K562 (cell line): ENCODE results near the gene RGS6. TPM values are rescaled to one million over a fixed set of nuclear protein-coding genes. Genes with fewer than 3 reads are reported as not detected.

ENCODE experiments used
- ATAC-seq: fragments of 200-7000 bp; cut with Tn5 transposase; 3 replicates; pipeline ENCODE4 v1.9.1; 2020; ENCODE audit warnings: moderate library complexity
- BruUV-seq: library from RNA; stranded (reverse); fragments of 400-500 nt; replicated peaks from 2 replicates; lab custom pipeline; 2021; lab: Mats Ljungman, UMichigan
- CTCF ChIA-PET: fragments of 300-600 bp; formaldehyde crosslinking; extraction: SDS; loops from one replicate; lab custom pipeline; 2021; ENCODE audit warnings: low intra/inter-chr PET ratio; lab: Yijun Ruan, JAX
- POLR2A ChIA-PET: fragments of 300-600, 350-650 bp; sonication (Branson Sonifier 250); formaldehyde crosslinking; extraction: SDS; loops from one replicate; lab custom pipeline; 2021; ENCODE audit warnings: antibody characterized with exemption, inconsistent platforms; lab: Yijun Ruan, JAX
- DNase-seq, 4 experiments: peaks; one replicate each; pipeline versions ENCODE4 v3.0.0 to v3.0.0-alpha.2; 2011 to 2018; ENCODE audit warnings: low spot score in 3 of 4, mixed read lengths in 3 of 4; ENCODE audit errors: extremely low read depth in 1 of 4
- FAIRE-seq: peaks from 2 replicates; lab custom pipeline; 2011; peaks lifted over from hg19 to GRCh38; lab: Jason Lieb, UNC
- H2AFZ ChIP-seq: 2 replicates; pipeline ENCODE4 v1.6.0; 2011; ENCODE audit warnings: low read depth, low read length, control low read depth, inconsistent platforms
- H3K27ac ChIP-seq: fragments of 200-600 bp; 3 replicates; pipeline ENCODE4 v1.8.0; 2011; ENCODE audit warnings: low read depth, mild to moderate bottlenecking, control low read depth, inconsistent platforms, low read length, moderate library complexity, mixed read lengths; ENCODE audit errors: extremely low read depth
- H3K27me3 ChIP-seq, 2 experiments: fragments of 300-600 bp in 1 of 2; 2 replicates in 1 of 2; 3 replicates in 1 of 2; pipeline versions ENCODE4 v1.6.0 to v1.8.0; 2011; ENCODE audit warnings: inconsistent platforms in 2 of 2, low read length in 2 of 2, mild to moderate bottlenecking in 1 of 2, mixed read lengths in 1 of 2, moderate library complexity in 1 of 2; ENCODE audit not compliant: control insufficient read depth in 2 of 2, insufficient read depth in 2 of 2
- H3K36me3 ChIP-seq: fragments of 300-600 bp; 3 replicates; pipeline ENCODE4 v1.8.0; 2011; ENCODE audit warnings: mild to moderate bottlenecking, low read length, inconsistent platforms; ENCODE audit not compliant: control insufficient read depth, insufficient read depth
- H3K4me1 ChIP-seq, 2 experiments: fragments of 200-600 bp in 1 of 2; replicated peaks in 1 of 2; 2 replicates in 1 of 2; 3 replicates in 1 of 2; pipeline versions ENCODE4 v1.5.1 to v1.8.0; 2011; ENCODE audit warnings: inconsistent platforms in 2 of 2, low read length in 2 of 2, mild to moderate bottlenecking in 1 of 2, mixed read lengths in 1 of 2, moderate library complexity in 1 of 2; ENCODE audit not compliant: control insufficient read depth in 2 of 2, insufficient read depth in 2 of 2
- H3K4me2 ChIP-seq: 2 replicates; pipeline ENCODE4 v1.6.1; 2011; ENCODE audit warnings: low read length, control low read depth, inconsistent platforms, mixed read lengths; ENCODE audit not compliant: insufficient read depth
- H3K4me3 ChIP-seq: fragments of 200-600 bp; sonication (generic), shearing (Covaris generic); 2 replicates; pipeline ENCODE4 v1.5.1; 2016; ENCODE audit warnings: control low read depth, inconsistent platforms
- H3K79me2 ChIP-seq: fragments of 200-600 bp; 3 replicates; pipeline ENCODE4 v1.8.0; 2011; ENCODE audit warnings: low read length, inconsistent platforms; ENCODE audit not compliant: control insufficient read depth, insufficient read depth
- H3K9ac ChIP-seq, 2 experiments: 2 replicates each; pipeline versions ENCODE4 v1.6.0 to v1.6.1; 2011; ENCODE audit warnings: low read depth in 2 of 2, low read length in 2 of 2, control low read depth in 1 of 2, inconsistent platforms in 1 of 2, mild to moderate bottlenecking in 1 of 2, mixed read lengths in 1 of 2; ENCODE audit not compliant: insufficient read depth in 1 of 2
- H3K9me1 ChIP-seq: one replicate; pipeline ENCODE4 v1.6.0; 2011; ENCODE audit warnings: inconsistent platforms, mild to moderate bottlenecking, low read length, moderate library complexity; ENCODE audit not compliant: control insufficient read depth, insufficient read depth
- H3K9me3 ChIP-seq: replicated peaks from 2 replicates; pipeline ENCODE4 v1.5.1; 2011; ENCODE audit warnings: low read depth, low read length, inconsistent platforms; ENCODE audit not compliant: control insufficient read depth, insufficient read depth
- H4K20me1 ChIP-seq: replicated peaks from 2 replicates; pipeline ENCODE4 v1.6.1; 2011; ENCODE audit warnings: low read length, inconsistent platforms, mixed read lengths; ENCODE audit not compliant: control insufficient read depth, insufficient read depth
- E2F1 ChIP-seq: sonication (generic); formaldehyde crosslinking; IDR thresholded peaks from 2 replicates; pipeline ENCODE4 v1.8.1; 2023; ENCODE audit warnings: mild to moderate bottlenecking, missing genetic modification reagents, moderate library complexity
- ELF4 ChIP-seq: fragments of 450-650 bp; formaldehyde crosslinking; IDR thresholded peaks from 2 replicates; pipeline ENCODE4 v1.4.0; 2022; ENCODE audit warnings: missing genetic modification characterization
- MEF2A ChIP-seq: IDR thresholded peaks from 2 replicates; pipeline ENCODE4 v1.6.1; 2011; ENCODE audit warnings: low read depth, mild to moderate bottlenecking, low read length, moderate library complexity; ENCODE audit not compliant: control insufficient read depth
- MIER1 ChIP-seq: fragments of 450-650 bp; IDR thresholded peaks from 2 replicates; pipeline ENCODE4 v1.6.1; 2016; ENCODE audit warnings: antibody characterized with exemption, mild to moderate bottlenecking, low read depth
- MITF ChIP-seq: IDR thresholded peaks from 2 replicates; pipeline ENCODE4 v1.6.1; 2014; ENCODE audit warnings: antibody characterized with exemption
- MTA2 ChIP-seq: fragments of 450-650 bp; IDR thresholded peaks from 2 replicates; pipeline ENCODE4 v1.6.1; 2016; ENCODE audit warnings: low read depth
- NCOA6 ChIP-seq: fragments of 450-650 bp; IDR thresholded peaks from 2 replicates; pipeline ENCODE4 v1.6.1; 2017; ENCODE audit warnings: mild to moderate bottlenecking
- PHB2 ChIP-seq: fragments of 450-650 bp; IDR thresholded peaks from 2 replicates; pipeline ENCODE4 v1.6.1; 2017; ENCODE audit warnings: low read depth
- PRMT5 ChIP-seq: sonication (generic); formaldehyde crosslinking; IDR thresholded peaks from 2 replicates; pipeline ENCODE4 v1.5.0; 2020; ENCODE audit warnings: missing genetic modification reagents
- RAD21 ChIP-seq, 2 experiments: fragments of 250-450 bp in 1 of 2; fragments of 450-650 bp in 1 of 2; sonication (Bioruptor Pico) in 1 of 2; formaldehyde crosslinking in 1 of 2; IDR thresholded peaks in 1 of 2; conservative IDR thresholded peaks in 1 of 2; 2 replicates each; pipeline versions ENCODE4 v1.4.0 to v1.8.0; 2020 to 2022; ENCODE audit warnings: mild to moderate bottlenecking in 2 of 2, moderate library complexity in 1 of 2
- SIN3A ChIP-seq, 2 experiments: fragments of 150-350 bp in 1 of 2; IDR thresholded peaks; 2 replicates each; pipeline ENCODE4 v1.6.1; 2011 to 2016; ENCODE audit warnings: borderline replicate concordance in 2 of 2, low read depth in 2 of 2, low read length in 2 of 2, mild to moderate bottlenecking in 2 of 2, moderate library complexity in 2 of 2; ENCODE audit not compliant: control insufficient read depth in 1 of 2
- SP1 ChIP-seq: sonication (generic); formaldehyde crosslinking; IDR thresholded peaks from 2 replicates; pipeline ENCODE4 v1.8.1; 2022; ENCODE audit warnings: mild to moderate bottlenecking, missing genetic modification reagents
- TAF7 ChIP-seq: fragments of 450-650 bp; IDR thresholded peaks from 2 replicates; pipeline ENCODE4 v1.6.1; 2016; ENCODE audit warnings: missing genetic modification characterization, missing compliant biosample characterization
- ZBED1 ChIP-seq: IDR thresholded peaks from 2 replicates; pipeline ENCODE4 v1.6.1; 2014
- ZNF165 ChIP-seq: fragments of 250-450 bp; sonication (Bioruptor Pico); IDR thresholded peaks from 2 replicates; pipeline ENCODE4 v1.4.0; 2020; ENCODE audit warnings: borderline replicate concordance
- ZNF24 ChIP-seq: fragments of 450-650 bp; IDR thresholded peaks from 2 replicates; pipeline ENCODE4 v1.6.1; 2016
- ZNF282 ChIP-seq: sonication (generic); formaldehyde crosslinking; IDR thresholded peaks from 2 replicates; pipeline ENCODE4 v1.8.1; 2023; ENCODE audit warnings: missing genetic modification reagents
- ZNF398 ChIP-seq: fragments of 250-450 bp; sonication (Bioruptor Pico); IDR thresholded peaks from 2 replicates; pipeline ENCODE4 v1.8.0; 2021; ENCODE audit warnings: moderate library complexity, mild to moderate bottlenecking, inconsistent platforms
- ZNF766 ChIP-seq: fragments of 200-800 bp; sonication (Bioruptor generic); conservative IDR thresholded peaks from 2 replicates; pipeline ENCODE4 v1.6.1; 2016; ENCODE audit warnings: missing genetic modification characterization, missing compliant biosample characterization
- WGBS: fragments of 100-300 bp; shearing (Covaris generic); methylation state at CpG from one replicate; pipeline ENCODE4 v1.1.6; 2016; ENCODE audit warnings: low coverage, mixed read lengths; ENCODE audit not compliant: insufficient coverage; ENCODE audit errors: missing lambda C conversion rate; 5-methylcytosine and 5-hydroxymethylcytosine counted together
- in situ Hi-C: fragments of 300-500 bp; cut with MboI; formaldehyde crosslinking; loops from 4 replicates; pipeline ENCODE4 v1.15.0; 2018; ENCODE audit warnings: inconsistent platforms, mixed read lengths
- intact Hi-C: fragments of 100-400 bp; cut with micrococcal nuclease; formaldehyde crosslinking; loops from 2 replicates; pipeline ENCODE4 v1.14.2; 2022
- polyA plus RNA-seq, 8 experiments: library from polyadenylated mRNA; depleted of rRNA in 4 of 8; stranded (reverse) in 5 of 8; unstranded in 3 of 8; fragments of >200 nt; fragmentation: Nextera tagmentation in 2 of 8; fragmentation: Illumina TruSeq in 1 of 8; extraction: Ambion mirVana in 2 of 8; extraction: Trizol in 1 of 8; gene quantifications; 2 replicates each; pipeline versions ENCODE4 v1.2.1 to v1.2.3, GENCODE V29; 2011 to 2014; ENCODE audit warnings: inconsistent platforms in 1 of 8, missing spikeins in 1 of 8
- total RNA-seq, 7 experiments: library from RNA; depleted of rRNA in 6 of 7; stranded (reverse); fragments of >200 nt in 6 of 7; fragmentation: Illumina TruSeq in 2 of 7; extraction: Trizol in 2 of 7; gene quantifications; 2 replicates each; pipeline versions ENCODE4 v1.2.1 to v1.2.3, GENCODE V29; 2011 to 2021; ENCODE audit warnings: low replicate concordance in 1 of 7

RGS6 gene
- total and polyA plus RNA-seq, 9 of the 15 experiments (the other 6 are each of a cell fraction or from before 2014, with no cell fraction given), result not detected

GRCh38 chr14:72215080-72215479 is 282.9 kb downstream of the RGS6 start:
- BruUV-seq, result no TSS peak
- POLR2A ChIA-PET, result no interaction called here

More at GRCh38 chr14:72215080-72215479, 282.9 kb downstream of the RGS6 start:
- no peaks in the 10 kb centered on the region for H3K9me1 ChIP-seq
- no peaks in the 10 kb centered on the region for H4K20me1 ChIP-seq
- 0% methylated on average over 2 of the region's 2 CpGs for WGBS
- intact Hi-C loops, result no loop called here
- no peak overlapping the region for H3K9ac ChIP-seq
- no peak overlapping the region for H2AFZ ChIP-seq
- CTCF ChIA-PET, result no interaction called here
- no peaks in the 10 kb centered on the region for H3K79me2 ChIP-seq
- ATAC-seq (no peak), FAIRE-seq (no peak), DNase-seq (no peak)
- no peak overlapping the region for H3K27ac ChIP-seq
- H3K4me1 ChIP-seq, result no peaks in the 10 kb centered on the region
- H3K4me3 ChIP-seq, result no peak overlapping the region
- in situ Hi-C loops, result no loop called here
- no peak overlapping the region for H3K4me2 ChIP-seq
- no peaks in the 10 kb centered on the region for H3K9me3 ChIP-seq
- TF ChIP-seq E2F1 (CRISPR knock-in tag), result no peak
- TF ChIP-seq ZNF766, result no peak
- TF ChIP-seq SP1 (CRISPR knock-in tag), result no peak
- no peak for TF ChIP-seq ELF4 (CRISPR knock-in tag)
- no peak for TF ChIP-seq PHB2
- TF ChIP-seq MEF2A, result no peak
- no peak for TF ChIP-seq PRMT5 (CRISPR knock-in tag)
- TF ChIP-seq ZNF398 (CRISPR knock-in tag), result no peak
- TF ChIP-seq MITF, result no peak
- no peak for TF ChIP-seq NCOA6
- no peak for TF ChIP-seq SIN3A (IDR thresholded peaks at IDR 0.05; ENCODE audit: borderline replicate concordance in 2 of 2, control insufficient read depth in 1 of 2, low read depth in 2 of 2, low read length in 2 of 2)
- no peak for TF ChIP-seq MTA2
- no peak for TF ChIP-seq MIER1
- no peak for TF ChIP-seq TAF7 (tag)
- TF ChIP-seq ZNF24, result no peak
- no peak for TF ChIP-seq RAD21 (CRISPR knock-in tag; conservative IDR thresholded peaks at IDR 0.05 in 1 of 2, IDR thresholded peaks at IDR 0.05 in 1 of 2)
- TF ChIP-seq ZNF282 (CRISPR knock-in tag), result no peak
- TF ChIP-seq ZBED1, result no peak
- no peak for TF ChIP-seq ZNF165
- H3K36me3 ChIP-seq, result no peaks in the 10 kb centered on the region
- no peaks in the 10 kb centered on the region for H3K27me3 ChIP-seq
